NCI-H1105 treated with DMSO at 0.1 percent for 48 hours (cell line): ENCODE measurements around the gene ECD.

Source experiments
- DNase-seq: peaks from one replicate; lab custom pipeline; 2025; lab: John Stamatoyannopoulos, UW

ECD gene

GRCh38 chr10:73167783-73168464 is at the start of gene ECD, which contains the start of gene FAM149B1:
TSS of gene ECD (minus strand) at chr10:73168008. CDS start at chr10:73163937, 4,071 bp downstream.
TSS of gene FAM149B1 (plus strand) at chr10:73168119. CDS start at chr10:73168340, 221 bp downstream.
- peak; percentile 75 for DNase-seq

- no peak for DNase-seq
Observed at GRCh38 chr10:73215749-73216148, 47.9 kb upstream of the ECD start.

- DNase-seq: no peak
Observed at GRCh38 chr10:73211106-73211811, 43.5 kb upstream of the ECD start.

GRCh38 chr10:73210395-73211105 is 42.7 kb upstream of the ECD start:
- no peak for DNase-seq

GRCh38 chr10:73209705-73210104 is 41.9 kb upstream of the ECD start:
- DNase-seq: no peak

- no peak for DNase-seq
Observed at GRCh38 chr10:73207883-73208282, 40.1 kb upstream of the ECD start.

- no peak for DNase-seq
Observed at GRCh38 chr10:73206385-73206784, 38.6 kb upstream of the ECD start.

GRCh38 chr10:73205890-73206289 is 38.1 kb upstream of the ECD start:
- DNase-seq: no peak

- no peak for DNase-seq
Observed at GRCh38 chr10:73205081-73205480, 37.3 kb upstream of the ECD start.

- DNase-seq: no peak
Observed at GRCh38 chr10:73190188-73190587, 22.4 kb upstream of the ECD start.

GRCh38 chr10:73186266-73186665 is 18.5 kb upstream of the ECD start:
- no peak for DNase-seq

GRCh38 chr10:73183667-73184281 is 16.0 kb upstream of the ECD start:
- no peak for DNase-seq

GRCh38 chr10:73182568-73182967 is 14.8 kb upstream of the ECD start:
- no peak for DNase-seq

- no peak for DNase-seq
Observed at GRCh38 chr10:73174148-73174925, 6.5 kb upstream of the ECD start.

GRCh38 chr10:73172867-73173266 is 5.1 kb upstream of the ECD start:
- DNase-seq: no peak

- no peak for DNase-seq
Observed at GRCh38 chr10:73169320-73169719, 1.5 kb upstream of the ECD start.

- DNase-seq: no peak
Observed at GRCh38 chr10:73168465-73168803, 626 bp upstream of the ECD start.

- DNase-seq: no peak
Observed at GRCh38 chr10:73167458-73167782, 388 bp downstream of the ECD start.

GRCh38 chr10:73166972-73167371 is 836 bp downstream of the ECD start:
- DNase-seq: no peak

- DNase-seq: no peak
Observed at GRCh38 chr10:73163096-73163495, 4.7 kb downstream of the ECD start.

- no peak for DNase-seq
Observed at GRCh38 chr10:73161662-73162061, 6.1 kb downstream of the ECD start.

GRCh38 chr10:73161079-73161478 is 6.7 kb downstream of the ECD start:
- no peak for DNase-seq
